Activated CD8-positive, alpha-beta memory T cell treated with anti-CD3 and anti-CD28 coated beads for 1 hour (primary cell): ENCODE results near the gene ZNF587.
"Not testable (repeated sequence)": the region's sequence is repeated elsewhere in the genome, so short reads cannot be mapped to it uniquely, and the experiment has no call there.

Experiments used
- DNase-seq, 2 donors: peaks; one replicate each; pipeline ENCODE4 v3.0.0-alpha.2; 2020; ENCODE audit warnings: low read depth in 1 of 2; ENCODE audit errors: extremely low read depth in 1 of 2

The ZNF587 gene

DNA sequence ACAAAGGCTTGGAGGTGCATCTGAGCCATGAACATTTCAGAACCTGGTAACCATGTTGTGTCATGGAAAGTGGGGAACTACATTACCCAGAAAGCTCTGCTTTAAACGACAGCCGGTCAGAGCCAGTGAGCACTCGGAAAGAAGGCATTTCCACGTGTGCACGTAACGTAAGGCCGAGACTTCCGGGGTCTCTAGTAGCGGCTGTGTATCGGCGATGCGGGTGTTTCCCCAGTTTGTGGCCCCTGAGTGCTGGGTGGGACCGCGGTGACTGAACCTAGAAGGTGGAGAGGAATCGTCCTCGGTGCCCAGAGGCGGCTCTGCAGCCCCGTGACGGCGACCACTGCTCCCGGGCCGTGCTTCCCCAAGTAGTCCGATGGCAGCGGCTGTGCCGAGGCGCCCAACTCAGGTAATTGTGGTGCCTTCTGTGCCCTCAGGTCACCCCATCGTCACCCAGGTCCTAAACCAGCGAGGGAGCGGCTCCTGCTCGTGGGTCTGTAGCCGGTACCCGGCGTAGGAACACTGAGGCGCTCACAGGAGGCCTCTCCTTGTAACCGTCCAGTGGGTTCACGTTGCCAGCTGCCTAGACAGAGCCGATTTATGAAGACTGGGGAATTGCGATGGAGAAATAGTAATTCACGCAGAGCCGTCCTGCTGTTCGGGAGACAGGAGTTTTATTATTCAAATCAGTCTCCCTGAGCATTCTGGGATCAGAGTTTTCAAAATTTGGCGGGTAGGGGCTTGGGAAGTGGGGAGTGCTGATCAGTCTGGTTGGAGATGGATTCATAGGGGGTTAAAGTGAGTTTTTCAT, at the start of gene ZNF587:
Gene ZNF587, plus strand, starts transcription at position 194 of the 808 bp plus-strand sequence. Its CDS starts 180 bp downstream, at position 374.
- DNase-seq: peak; percentile 60 to 65

DNA sequence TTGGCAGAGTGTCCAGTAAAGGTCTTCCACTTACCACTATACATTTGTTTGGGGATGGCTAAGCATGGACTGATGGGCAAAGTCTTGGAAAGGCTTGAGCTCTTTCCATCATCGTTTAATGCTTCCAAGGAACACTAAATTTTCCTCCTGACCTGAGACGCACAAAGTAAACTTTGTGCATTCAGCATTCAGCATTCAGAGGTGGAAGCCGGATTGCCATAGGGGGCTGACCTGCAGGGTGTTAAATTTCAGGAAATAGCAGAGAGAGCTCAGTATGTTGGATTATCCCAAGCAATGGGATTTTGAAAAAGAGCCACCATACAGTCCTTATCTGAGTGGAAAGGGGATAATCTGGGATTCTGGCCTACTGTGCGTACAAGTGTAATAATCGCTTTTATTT, 49.0 kb upstream of the ZNF587 start:
- DNase-seq: no peak

DNA sequence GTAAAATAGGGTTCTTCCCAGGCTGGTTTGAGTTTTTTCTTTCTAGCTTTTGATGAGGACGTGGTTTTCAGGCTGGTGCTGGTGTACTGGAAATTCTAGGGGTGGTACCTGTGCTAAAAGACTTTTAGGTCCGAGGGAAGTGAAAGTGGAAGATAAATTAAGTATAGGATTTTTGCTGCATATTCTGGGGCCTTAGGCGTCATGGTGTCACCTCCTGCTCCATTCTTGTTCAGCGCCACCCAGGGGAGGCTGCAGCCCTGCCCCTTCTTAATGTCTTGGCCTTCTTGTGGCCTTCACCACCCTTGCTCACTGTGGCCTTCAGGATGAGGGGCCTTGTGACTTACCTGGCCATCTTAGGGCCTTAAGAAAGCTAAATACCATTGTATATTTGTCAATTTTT, 47.4 kb upstream of the ZNF587 start:
- no peak for DNase-seq

DNA sequence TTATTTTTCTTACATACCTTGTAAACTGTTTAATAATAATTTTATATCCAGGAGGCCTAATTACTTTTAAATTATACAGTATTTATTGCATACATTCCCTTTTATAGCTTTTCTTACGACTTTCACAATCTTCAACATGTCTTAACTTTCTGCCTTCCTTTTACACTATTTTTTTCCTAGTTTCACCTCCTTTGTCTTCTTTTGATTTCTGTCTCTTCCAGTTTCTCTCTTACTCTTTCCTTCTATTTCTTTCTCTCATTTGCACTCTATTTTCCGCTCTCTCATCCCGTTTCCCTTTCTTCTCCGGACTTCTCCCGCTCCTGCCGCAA, 46.4 kb upstream of the ZNF587 start:
- DNase-seq: no peak

DNA sequence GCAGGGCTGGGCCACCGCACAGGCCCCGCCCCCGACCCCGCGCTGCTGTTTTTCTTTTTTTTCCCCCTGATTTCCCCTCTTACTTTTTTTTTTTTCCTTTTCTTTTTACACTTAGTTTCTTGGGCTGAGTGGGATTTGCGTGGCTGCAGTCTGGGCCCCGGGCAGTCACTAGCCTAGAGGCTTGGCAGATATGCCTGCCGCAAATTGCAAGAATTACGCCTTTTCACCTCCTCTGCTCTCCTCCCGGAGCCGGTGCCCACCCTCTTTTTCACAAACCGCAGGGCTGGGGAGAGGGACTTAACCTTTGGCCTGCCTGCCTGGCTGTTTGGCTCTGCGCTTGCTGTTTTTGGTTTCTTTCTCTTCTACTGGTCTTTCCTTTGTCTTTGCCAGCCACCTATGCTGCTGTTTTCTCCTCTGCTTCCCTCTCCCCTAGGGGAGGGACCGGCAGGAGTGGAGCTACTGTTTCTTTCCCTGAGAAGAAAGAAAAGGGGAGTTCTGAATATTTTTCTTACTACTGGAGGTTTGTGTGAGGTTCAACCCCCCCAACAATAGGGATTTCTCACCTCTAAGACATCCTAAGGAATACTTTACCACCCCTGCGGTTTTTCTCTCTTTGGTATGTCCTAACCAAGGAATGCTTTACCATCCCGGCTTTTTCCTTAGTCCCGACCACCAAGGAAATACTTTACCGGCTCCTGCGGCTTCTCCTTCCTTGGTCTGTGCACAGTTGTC, 45.9 kb upstream of the ZNF587 start:
- no peak for DNase-seq

DNA sequence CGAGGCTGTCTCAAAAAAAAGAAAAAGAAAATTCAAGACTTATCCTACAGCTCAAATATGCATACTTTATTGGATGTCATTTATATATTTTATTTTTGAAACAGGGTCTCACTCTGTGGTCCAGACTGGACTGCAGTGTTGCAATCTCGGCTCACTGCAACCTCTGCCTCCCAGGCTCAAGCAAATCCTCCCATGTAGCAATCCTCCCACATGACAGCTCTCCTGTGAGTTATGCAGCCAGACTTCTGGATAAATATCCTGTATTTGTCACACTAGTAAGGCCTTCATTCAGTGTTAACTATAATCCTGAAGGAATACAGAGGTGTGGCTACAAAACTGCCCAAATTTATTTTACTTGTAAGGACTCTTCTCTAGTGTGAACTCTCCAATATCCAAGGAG, 42.1 kb upstream of the ZNF587 start:
- DNase-seq: no peak

DNA sequence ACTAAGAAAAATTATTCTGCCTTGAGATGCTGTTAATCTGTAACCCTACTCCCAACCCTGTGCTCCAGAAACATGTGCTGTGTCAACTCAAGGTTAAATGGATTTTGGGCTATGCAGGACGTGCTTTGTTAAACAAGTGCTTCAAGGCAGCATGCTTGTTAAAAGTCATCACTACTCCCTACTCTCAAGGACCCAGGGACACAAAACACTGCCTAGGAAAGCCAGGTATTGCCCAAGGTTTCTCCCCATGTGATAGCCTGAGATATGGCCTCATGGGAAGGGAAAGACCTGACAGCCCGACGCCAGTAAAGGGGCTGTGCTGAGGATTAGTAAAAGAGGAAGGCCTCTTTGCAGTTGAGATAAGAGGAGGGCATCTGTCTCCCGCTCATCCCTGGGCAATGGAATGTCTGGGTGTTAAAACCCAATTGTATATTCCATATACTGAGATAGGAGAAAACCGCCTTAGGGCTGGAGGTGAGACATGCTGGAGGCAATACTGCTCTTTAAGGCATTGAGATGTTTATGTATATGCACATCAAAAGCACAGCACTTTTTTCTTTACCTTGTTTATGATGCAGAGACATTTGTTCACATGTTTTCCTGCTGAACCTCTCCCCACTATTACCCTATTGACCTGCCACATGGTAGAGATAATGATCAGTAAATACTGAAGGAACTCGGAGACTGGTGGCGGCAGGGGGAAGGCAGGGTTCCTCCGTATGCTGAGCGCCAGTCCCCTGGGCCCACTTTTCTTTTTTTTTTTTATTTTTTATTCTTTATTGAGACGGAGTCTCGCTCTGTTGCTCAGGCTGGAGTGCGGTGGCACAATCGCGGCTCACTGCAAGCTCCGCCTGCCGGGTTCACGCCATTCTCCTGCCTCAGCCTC, 39.0 kb upstream of the ZNF587 start:
- not testable (repeated sequence) for DNase-seq

DNA sequence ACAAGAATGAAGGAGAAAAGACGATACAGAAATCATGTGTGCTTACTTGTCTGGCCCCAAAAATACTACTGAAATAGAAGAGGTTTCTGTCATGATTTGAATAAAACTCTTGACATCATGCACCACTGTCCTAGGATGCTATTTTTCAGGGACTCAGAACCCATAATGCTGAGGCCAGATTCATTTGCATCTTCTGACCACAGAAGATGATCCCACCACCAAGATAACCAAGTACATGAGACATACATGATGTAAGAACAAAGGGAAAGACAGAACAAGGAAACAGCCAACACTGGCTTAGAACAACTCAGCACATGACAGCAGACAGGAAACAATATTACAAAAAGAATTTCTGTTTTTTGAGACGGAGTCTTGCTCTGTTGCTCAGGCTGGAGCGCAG, 37.4 kb upstream of the ZNF587 start:
- no peak for DNase-seq

DNA sequence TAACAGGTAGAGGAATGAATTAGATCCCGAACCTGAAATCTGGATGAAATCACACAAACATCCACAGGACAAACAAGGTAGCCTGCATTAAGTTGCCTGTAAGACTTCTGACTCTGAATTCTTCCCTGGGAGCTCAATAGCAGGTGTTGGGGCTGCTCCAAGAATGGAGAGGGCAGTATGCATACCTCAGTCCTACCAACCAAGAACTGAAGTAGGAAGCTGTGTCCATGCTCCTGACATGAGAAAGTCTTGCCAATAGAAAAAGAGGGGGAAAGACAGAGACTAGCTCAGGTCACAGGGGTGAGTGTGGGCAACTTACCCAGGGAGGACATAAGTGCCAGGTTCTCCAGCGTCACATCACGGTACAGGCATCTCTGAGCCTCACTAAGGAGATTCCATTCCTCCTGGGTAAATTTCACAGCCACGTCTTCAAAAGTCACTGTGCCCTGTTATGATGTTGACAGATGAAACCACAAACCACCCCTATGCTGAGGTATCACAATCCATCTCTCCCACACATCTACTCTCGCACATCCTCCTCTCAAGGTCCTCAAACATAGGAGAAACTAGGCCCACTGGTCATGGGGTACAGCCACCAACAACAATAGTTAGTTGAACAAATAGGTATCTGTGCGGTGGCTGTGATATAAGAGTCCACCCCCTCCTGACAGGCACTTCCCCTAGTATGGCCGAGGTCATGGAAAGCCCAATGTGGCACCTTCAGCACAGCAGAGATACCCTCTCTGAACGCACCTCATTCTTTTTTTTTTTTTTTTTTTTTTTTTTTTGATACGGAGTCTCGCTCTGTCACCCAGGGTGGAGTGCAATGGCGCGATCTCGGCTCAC, 36.5 kb upstream of the ZNF587 start:
- DNase-seq: not testable (repeated sequence)

DNA sequence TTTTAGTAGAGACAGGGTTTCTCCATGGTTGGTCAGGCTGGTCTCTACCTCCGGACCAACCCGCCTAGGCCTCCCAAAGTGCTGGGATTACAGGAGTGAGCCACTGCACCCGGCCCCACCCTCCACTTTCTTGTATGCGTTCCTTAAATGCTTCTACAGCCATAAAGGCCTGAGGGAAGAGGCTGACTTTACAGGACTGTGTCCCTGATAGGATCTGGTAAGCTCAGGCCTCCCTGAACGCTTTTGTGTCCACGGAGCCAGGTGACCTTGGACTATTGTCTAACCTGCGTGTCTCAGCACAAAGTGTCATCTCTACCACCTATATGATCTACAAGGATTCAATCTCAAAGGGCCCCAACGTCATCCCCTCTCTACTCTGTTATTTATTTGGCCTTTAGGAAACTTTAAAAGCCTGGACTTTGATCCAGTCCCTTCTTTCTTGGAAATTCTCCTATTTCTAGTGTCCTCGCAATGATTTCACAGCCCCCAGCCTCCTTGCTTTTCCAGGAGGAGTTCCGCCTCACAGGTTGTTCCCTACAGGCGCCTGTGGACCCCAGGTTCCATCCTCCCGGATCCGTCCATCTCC, 35.6 kb upstream of the ZNF587 start:
- DNase-seq: no peak

DNA sequence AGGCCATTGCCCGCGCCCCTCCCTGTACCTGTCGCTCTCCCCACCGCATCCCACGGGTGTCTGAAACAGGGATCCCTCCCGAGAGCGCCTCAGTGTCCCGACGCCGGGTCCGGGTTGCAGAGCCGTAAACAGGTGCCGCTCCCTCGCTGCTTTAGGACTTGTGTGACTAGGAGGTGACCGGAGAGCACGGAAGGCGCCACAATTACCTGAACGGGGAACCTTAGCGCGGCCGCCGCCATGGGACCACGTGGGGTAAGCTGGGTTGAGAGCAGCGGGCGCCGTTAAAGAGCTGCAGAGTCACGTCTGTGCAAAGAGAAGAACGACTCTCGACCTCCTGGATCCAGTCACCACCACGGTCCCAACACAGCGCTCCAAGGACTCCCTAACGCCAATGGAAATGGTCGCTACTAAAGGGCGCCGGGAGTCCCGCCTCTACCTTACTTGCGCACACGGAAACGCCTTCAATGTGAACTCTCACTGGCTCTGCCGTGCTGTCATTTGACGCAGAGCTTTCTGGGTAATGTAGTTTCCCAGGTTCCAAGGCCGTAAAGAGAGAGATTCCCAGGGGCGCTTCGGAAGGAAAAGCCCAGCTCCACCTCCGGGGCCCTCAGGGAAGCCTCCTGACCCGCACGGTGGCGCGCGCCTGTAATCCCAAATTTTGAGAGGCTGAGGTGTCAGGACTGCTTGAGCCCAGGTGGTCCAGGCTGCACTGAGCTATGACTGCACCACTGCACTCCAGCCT, 35.0 kb upstream of the ZNF587 start, which contains the start of gene ZNF552:
Gene ZNF552, minus strand, starts transcription at position 409 of the 742 bp plus-strand sequence. Its CDS starts 170 bp downstream, at position 239.
- peak; percentile 45 to 53 for DNase-seq

DNA sequence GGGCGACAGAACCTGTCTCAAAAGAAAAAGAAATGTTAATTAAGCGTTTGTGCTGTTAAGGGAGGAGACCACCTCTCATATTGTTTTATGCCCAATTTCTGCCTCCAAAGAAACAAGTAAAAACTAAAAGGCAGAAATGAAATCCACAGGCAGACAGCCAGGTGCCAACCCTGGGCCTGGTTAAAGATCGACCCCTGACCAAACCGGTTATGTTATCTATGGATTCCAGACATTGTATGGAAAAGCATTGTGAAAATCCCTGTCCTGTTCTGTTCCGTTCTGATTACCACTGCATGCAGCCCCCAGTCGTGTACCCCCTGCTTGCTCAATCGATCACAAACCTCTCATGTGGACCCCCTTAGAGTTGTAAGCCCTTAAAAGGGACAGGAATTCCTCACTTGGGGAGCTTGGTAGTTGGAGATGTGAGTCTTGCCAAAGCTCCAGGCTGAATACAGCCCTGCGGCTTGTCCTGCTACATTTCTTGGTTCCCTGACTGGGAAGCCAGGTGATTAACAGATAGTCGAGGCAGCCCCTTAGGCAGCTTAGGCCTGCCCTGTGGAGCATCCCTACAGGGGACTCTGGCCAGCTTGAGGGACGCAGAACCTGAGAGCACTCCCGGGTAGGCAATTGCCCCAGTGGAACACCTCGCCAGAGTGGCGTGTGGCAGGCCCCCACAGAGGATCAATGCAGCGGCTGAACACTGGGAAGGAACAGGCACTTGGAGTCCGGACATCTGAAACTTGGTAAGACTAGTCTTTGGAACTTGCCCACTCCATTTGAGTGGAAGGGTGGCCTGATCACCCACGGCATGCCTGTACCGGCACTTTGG, 34.2 kb upstream of the ZNF587 start:
- no peak for DNase-seq

DNA sequence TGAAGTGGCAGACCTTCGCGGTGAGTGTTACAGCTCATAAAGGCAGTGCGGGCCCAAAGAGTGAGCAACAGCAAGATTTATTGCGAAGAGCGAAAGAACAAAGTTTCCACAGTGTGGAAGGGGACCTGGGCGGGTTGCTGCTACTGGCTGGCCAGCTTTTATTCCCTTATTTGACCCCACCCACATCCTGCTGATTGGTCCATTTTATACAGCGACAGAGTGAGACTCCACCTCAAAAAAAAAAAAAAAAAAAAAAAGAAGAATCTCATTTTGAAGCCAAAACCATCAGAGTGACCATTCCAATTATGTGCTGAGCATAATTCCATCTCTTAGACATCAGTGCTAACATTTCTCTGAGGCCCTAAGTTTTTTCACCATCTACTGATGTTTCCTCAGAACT, 33.0 kb upstream of the ZNF587 start:
- DNase-seq: no peak

DNA sequence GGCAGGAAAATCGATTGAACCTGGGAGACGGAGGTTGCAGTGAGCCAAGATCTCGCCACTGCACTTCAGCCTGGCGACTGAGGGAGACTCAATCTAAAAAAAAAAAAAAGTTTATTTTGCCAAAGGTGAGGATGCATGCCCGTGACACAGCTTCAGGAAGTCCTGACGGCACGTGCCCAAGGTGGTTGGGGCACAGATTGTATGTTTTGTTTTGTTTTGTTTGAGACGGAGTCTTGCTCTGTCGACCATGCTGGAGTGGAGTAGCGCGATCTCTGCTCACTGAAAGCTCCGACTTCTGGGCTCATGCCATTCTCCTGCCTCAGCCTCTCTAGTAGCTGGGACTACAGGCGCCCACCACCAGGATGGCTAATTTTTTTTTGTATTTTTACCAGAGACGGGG, 31.7 kb upstream of the ZNF587 start:
- DNase-seq: no peak

DNA sequence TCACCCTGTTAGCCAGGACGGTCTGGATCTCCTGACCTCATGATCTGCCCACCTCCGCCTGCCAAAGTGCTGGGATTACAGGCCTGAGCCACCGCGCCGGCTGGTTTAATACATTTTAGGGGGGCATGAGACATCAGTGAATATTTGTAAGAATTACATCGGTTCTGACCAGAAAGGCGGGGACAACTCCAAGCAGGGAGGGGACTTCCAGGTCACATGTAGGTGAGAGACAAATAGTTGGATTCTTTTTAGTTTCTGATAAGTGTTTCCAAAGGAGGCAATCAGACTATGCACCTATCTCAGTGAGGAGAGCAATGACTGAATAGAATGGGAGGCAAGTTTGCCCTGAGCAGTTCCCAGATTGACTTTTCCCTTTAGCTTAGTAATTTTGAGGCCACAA, 31.3 kb upstream of the ZNF587 start:
- DNase-seq: no peak

DNA sequence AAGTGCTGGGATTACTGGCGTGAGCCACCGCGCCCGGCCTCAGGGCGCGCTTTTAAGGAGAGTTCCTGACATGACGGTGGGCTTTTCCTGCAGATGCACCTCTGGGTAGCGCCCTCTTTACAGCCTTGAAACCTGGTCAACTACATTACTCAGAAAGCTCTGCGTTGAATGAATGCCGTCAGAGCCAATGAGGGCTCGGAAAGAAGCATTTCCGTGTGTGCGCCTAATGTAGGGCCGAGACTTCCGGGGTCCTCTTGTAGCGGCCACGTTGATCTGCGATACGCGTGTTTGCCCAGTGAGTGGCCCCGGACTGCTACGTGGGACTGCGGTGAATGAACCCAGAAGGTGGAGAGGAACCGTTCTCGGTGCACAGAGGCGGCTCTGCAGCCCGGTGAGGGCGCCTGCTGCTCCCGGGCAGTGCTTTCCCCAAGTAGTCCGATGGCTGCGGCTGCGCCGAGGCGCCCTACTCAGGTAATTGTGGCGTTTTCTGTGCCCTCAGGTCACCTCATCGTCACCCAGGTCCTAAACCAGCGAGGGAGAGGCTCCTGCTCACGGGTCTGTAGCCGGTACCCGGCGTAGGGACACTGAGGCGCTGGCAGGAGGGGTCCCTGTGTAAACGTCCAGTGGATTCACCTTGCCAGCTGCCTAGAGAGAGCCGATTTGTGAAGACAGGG, 30.0 kb upstream of the ZNF587 start:
- peak; percentile 53 to 58 for DNase-seq

DNA sequence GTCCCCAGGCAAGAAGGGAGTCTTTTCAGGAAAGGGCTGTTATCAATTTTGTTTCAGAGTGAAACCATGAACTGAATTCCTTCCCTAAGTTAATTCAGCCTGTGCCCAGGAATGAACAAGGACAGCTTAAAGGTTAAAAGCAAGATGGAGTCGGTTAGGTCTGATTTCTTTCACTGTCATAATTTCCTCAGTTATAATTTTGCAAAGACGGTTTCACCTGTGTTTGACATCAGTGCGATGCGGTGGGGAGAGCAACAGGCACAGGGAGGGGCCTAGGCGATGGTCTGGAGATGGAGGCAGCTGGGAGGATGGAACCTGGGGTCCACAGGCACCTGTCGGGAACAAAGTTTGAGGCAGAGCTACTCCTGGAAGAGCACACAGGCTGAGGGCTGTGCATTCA, 29.1 kb upstream of the ZNF587 start:
- DNase-seq: no peak

DNA sequence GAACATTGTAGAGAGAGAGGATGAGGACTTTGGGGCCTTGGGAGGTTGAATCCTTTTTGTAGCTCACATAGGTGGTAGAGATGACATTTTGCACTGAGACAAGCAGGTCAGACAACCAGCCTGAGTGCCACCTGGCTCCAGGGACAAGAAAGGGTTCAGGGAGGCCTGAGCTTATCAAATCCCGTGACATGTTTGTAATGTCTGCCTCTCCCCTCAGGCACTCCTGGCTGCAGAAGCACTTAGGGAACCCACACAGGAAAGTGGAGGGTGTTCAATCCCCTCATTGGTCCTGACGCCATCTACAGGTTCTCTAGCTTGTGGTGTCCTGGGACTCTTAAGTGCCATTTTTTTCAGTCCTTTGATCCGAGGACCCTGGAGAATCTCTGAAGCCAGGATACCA, 28.6 kb upstream of the ZNF587 start:
- DNase-seq: not testable (repeated sequence)
